ENCODE measurements around the gene CASP3.
"Not testable (repeated sequence)": the region's sequence is repeated elsewhere in the genome, so short reads cannot be mapped to it uniquely, and the experiment has no call there.

CASP3 gene

GRCh38 chr4:184645904-184646610 lies 3.2 kb downstream of the CASP3 start:
- Histone ChIP-seq H3K36me3 (ENCODE audit: control insufficient read depth, insufficient read depth, low read length) (no peaks in the 10 kb centered on the region), H3K9ac (ENCODE audit: low read depth, low read length) (no peak overlapping the region), H3K27me3 (ENCODE audit: control insufficient read depth, insufficient read depth, low read length) (no peaks in the 10 kb centered on the region), H3K4me1 (ENCODE audit: control insufficient read depth, insufficient read depth, low read length) (peaks cover 16% of the 10 kb centered on the region), H3K4me3 (ENCODE audit: low read depth, low read length) (no peak overlapping the region), H3K9me3 (ENCODE audit: control insufficient read depth, insufficient read depth, low read length) (no peaks in the 10 kb centered on the region)

- H3K27me3 ChIP-seq (ENCODE audit: control insufficient read depth, insufficient read depth, low read length), result no peaks in the 10 kb centered on the region
- no peaks in the 10 kb centered on the region for H3K9me3 ChIP-seq (ENCODE audit: control insufficient read depth, insufficient read depth, low read length)
- no peaks in the 10 kb centered on the region for H3K36me3 ChIP-seq (ENCODE audit: control insufficient read depth, insufficient read depth, low read length)
- peak overlapping the region; percentile 10 for H3K4me3 ChIP-seq (ENCODE audit: low read depth, low read length)
- no peak overlapping the region for H3K9ac ChIP-seq (ENCODE audit: low read depth, low read length)
- peaks cover 16% of the 10 kb centered on the region for H3K4me1 ChIP-seq (ENCODE audit: control insufficient read depth, insufficient read depth, low read length)
These were observed 4.5 kb downstream of the CASP3 start for GRCh38 chr4:184644553-184645307.

- Histone ChIP-seq H3K9ac (ENCODE audit: low read depth, low read length) (no peak overlapping the region), H3K36me3 (ENCODE audit: control insufficient read depth, insufficient read depth, low read length) (no peaks in the 10 kb centered on the region), H3K4me1 (ENCODE audit: control insufficient read depth, insufficient read depth, low read length) (peaks cover 16% of the 10 kb centered on the region), H3K27me3 (ENCODE audit: control insufficient read depth, insufficient read depth, low read length) (no peaks in the 10 kb centered on the region), H3K9me3 (ENCODE audit: control insufficient read depth, insufficient read depth, low read length) (no peaks in the 10 kb centered on the region), H3K4me3 (ENCODE audit: low read depth, low read length) (no peak overlapping the region)
These were observed 5.5 kb downstream of the CASP3 start for GRCh38 chr4:184643731-184644130.

- Histone ChIP-seq H3K4me3 (ENCODE audit: low read depth, low read length) (no peak overlapping the region), H3K27me3 (ENCODE audit: control insufficient read depth, insufficient read depth, low read length) (no peaks in the 10 kb centered on the region), H3K4me1 (ENCODE audit: control insufficient read depth, insufficient read depth, low read length) (peaks cover 11% of the 10 kb centered on the region), H3K36me3 (ENCODE audit: control insufficient read depth, insufficient read depth, low read length) (peaks cover 10% of the 10 kb centered on the region), H3K9me3 (ENCODE audit: control insufficient read depth, insufficient read depth, low read length) (no peaks in the 10 kb centered on the region), H3K9ac (ENCODE audit: low read depth, low read length) (no peak overlapping the region)
These were observed 7.8 kb downstream of the CASP3 start for GRCh38 chr4:184641451-184641850.

- Histone ChIP-seq H3K4me1 (ENCODE audit: control insufficient read depth, insufficient read depth, low read length) (peaks cover 11% of the 10 kb centered on the region), H3K4me3 (ENCODE audit: low read depth, low read length) (no peak overlapping the region), H3K27me3 (ENCODE audit: control insufficient read depth, insufficient read depth, low read length) (no peaks in the 10 kb centered on the region), H3K36me3 (ENCODE audit: control insufficient read depth, insufficient read depth, low read length) (peaks cover 13% of the 10 kb centered on the region), H3K9ac (ENCODE audit: low read depth, low read length) (no peak overlapping the region), H3K9me3 (ENCODE audit: control insufficient read depth, insufficient read depth, low read length) (no peaks in the 10 kb centered on the region)
These were observed 8.2 kb downstream of the CASP3 start for GRCh38 chr4:184641022-184641421.

- H3K36me3 ChIP-seq (ENCODE audit: control insufficient read depth, insufficient read depth, low read length), result peaks cover 16% of the 10 kb centered on the region
- no peak overlapping the region for H3K4me3 ChIP-seq (ENCODE audit: low read depth, low read length)
- no peaks in the 10 kb centered on the region for H3K9me3 ChIP-seq (ENCODE audit: control insufficient read depth, insufficient read depth, low read length)
- no peaks in the 10 kb centered on the region for H3K27me3 ChIP-seq (ENCODE audit: control insufficient read depth, insufficient read depth, low read length)
- H3K9ac ChIP-seq (ENCODE audit: low read depth, low read length), result no peak overlapping the region
- H3K4me1 ChIP-seq (ENCODE audit: control insufficient read depth, insufficient read depth, low read length), result no peaks in the 10 kb centered on the region
These were observed 12.3 kb downstream of the CASP3 start for GRCh38 chr4:184636897-184637296.

- Histone ChIP-seq H3K4me1 (ENCODE audit: control insufficient read depth, insufficient read depth, low read length) (no peaks in the 10 kb centered on the region), H3K4me3 (ENCODE audit: low read depth, low read length) (no peak overlapping the region), H3K9ac (ENCODE audit: low read depth, low read length) (no peak overlapping the region), H3K9me3 (ENCODE audit: control insufficient read depth, insufficient read depth, low read length) (no peaks in the 10 kb centered on the region), H3K27me3 (ENCODE audit: control insufficient read depth, insufficient read depth, low read length) (no peaks in the 10 kb centered on the region), H3K36me3 (ENCODE audit: control insufficient read depth, insufficient read depth, low read length) (peaks cover 16% of the 10 kb centered on the region)
These were observed 13.1 kb downstream of the CASP3 start for GRCh38 chr4:184636144-184636543.

GRCh38 chr4:184635381-184635780 lies 13.9 kb downstream of the CASP3 start:
- Histone ChIP-seq H3K4me1 (ENCODE audit: control insufficient read depth, insufficient read depth, low read length) (no peaks in the 10 kb centered on the region), H3K27me3 (ENCODE audit: control insufficient read depth, insufficient read depth, low read length) (no peaks in the 10 kb centered on the region), H3K4me3 (ENCODE audit: low read depth, low read length) (no peak overlapping the region), H3K9me3 (ENCODE audit: control insufficient read depth, insufficient read depth, low read length) (no peaks in the 10 kb centered on the region), H3K36me3 (ENCODE audit: control insufficient read depth, insufficient read depth, low read length) (peaks cover 19% of the 10 kb centered on the region), H3K9ac (ENCODE audit: low read depth, low read length) (no peak overlapping the region)

- no peaks in the 10 kb centered on the region for H3K27me3 ChIP-seq (ENCODE audit: control insufficient read depth, insufficient read depth, low read length)
- no peaks in the 10 kb centered on the region for H3K9me3 ChIP-seq (ENCODE audit: control insufficient read depth, insufficient read depth, low read length)
- peaks cover 21% of the 10 kb centered on the region for H3K36me3 ChIP-seq (ENCODE audit: control insufficient read depth, insufficient read depth, low read length)
- no peak overlapping the region for H3K4me3 ChIP-seq (ENCODE audit: low read depth, low read length)
- H3K4me1 ChIP-seq (ENCODE audit: control insufficient read depth, insufficient read depth, low read length), result no peaks in the 10 kb centered on the region
- H3K9ac ChIP-seq (ENCODE audit: low read depth, low read length), result no peak overlapping the region
These were observed 16.4 kb downstream of the CASP3 start for GRCh38 chr4:184632842-184633241.

- Histone ChIP-seq H3K36me3 (ENCODE audit: control insufficient read depth, insufficient read depth, low read length) (peaks cover 7% of the 10 kb centered on the region), H3K27me3 (ENCODE audit: control insufficient read depth, insufficient read depth, low read length) (no peaks in the 10 kb centered on the region), H3K4me1 (ENCODE audit: control insufficient read depth, insufficient read depth, low read length) (no peaks in the 10 kb centered on the region), H3K9me3 (ENCODE audit: control insufficient read depth, insufficient read depth, low read length) (no peaks in the 10 kb centered on the region), H3K9ac (ENCODE audit: low read depth, low read length) (no peak overlapping the region), H3K4me3 (ENCODE audit: low read depth, low read length) (no peak overlapping the region)
These were observed 21.1 kb downstream of the CASP3 start for GRCh38 chr4:184628103-184628502.

GRCh38 chr4:184625783-184626596 lies 23.3 kb downstream of the CASP3 start:
- not testable (repeated sequence) for H3K9ac ChIP-seq (ENCODE audit: low read depth, low read length); H3K36me3 ChIP-seq (ENCODE audit: control insufficient read depth, insufficient read depth, low read length); H3K4me3 ChIP-seq (ENCODE audit: low read depth, low read length); H3K9me3 ChIP-seq (ENCODE audit: control insufficient read depth, insufficient read depth, low read length); H3K27me3 ChIP-seq (ENCODE audit: control insufficient read depth, insufficient read depth, low read length); H3K4me1 ChIP-seq (ENCODE audit: control insufficient read depth, insufficient read depth, low read length)
